Activated T-cell treated with anti-CD3 and anti-CD28 coated beads for 4 hours (primary cell): ENCODE results near the gene LYSMD3.

Experiments used
- DNase-seq: peaks from one replicate; pipeline ENCODE4 v3.0.0-alpha.2; 2020

The LYSMD3 gene

DNA sequence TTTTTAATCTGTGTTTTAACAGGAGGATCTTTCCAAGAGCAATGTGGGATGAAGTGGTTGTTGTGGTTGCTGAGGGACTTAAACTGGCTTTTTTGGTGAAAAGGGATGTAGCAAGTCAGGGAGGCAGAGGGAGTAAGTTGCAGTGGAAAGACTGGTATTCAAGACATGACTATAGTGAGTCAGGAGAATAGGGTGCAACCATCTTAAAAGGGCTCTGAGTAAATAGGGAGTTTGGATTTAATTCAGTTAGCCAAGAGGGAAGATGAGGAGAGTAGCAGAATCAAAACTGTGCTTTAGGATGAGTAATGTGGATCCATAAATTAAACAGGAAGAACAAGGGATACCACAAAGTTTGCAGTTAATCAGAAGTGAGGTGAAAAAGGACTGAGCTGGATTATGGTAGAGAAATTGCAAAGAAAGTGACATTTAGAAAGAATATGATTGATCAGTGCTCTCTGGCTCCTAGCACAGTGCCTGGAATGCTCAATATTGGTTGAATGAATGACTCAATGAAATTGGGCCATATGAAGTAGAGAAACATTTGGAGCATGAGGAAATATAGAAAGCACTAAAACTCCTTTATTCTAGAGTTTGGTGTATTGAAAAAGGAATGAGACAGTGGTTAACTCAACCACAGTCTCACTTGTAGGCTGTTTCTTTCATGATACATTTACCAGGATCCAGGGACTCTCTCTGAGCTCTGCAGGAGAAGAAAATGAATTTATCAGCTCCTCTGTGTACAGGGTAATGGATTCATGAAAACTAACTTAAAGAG is 49.6 kb downstream of the LYSMD3 start:
- no peak for DNase-seq

DNA sequence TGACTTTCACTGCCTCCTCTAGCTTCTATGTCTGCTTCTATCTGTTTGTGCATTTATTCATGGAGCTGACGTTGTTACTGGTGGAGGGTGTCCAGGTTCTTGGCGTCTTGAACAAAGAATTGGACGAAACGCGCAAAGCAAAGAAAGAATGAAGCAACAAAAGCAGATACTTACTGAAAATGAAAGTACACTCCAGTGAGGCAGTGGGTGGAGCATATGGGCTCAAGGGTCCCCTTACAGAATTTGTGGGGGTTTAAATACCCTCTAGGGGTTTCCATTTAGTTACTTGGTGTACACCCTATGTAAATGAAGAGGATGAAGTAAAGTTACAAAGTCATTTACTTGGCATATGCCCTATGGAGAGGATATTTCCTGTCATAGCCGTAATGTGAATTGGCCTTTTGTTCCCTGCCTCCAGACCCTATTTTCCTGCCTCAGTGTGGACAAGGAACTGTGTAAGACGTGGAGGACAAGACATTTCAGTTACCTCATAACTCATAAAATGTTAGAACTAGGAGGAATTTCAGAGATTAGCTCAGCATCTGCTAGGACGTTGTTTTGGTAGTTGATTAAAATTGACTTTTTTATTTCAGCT is 51.7 kb downstream of the LYSMD3 start:
- DNase-seq: no peak

DNA sequence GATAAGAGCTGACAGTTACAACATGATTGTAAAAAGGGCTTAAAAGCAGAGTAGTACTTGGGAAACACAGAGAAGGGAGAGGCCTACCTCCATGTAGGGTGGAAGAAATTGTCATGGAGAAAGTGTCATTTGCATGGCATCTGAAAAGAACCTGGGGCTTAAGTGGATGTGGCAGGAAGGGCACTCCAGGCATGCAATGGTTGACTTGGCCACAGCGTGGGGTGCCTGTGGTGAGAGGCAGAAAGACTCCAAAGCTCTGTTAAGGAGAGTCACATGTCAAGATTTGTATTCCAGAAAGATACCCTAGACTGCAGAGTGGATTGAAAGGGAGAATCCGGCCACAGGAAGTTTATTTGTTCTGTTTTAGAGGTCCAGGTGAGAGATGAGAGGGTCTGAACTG is 52.3 kb downstream of the LYSMD3 start:
- DNase-seq: no peak

DNA sequence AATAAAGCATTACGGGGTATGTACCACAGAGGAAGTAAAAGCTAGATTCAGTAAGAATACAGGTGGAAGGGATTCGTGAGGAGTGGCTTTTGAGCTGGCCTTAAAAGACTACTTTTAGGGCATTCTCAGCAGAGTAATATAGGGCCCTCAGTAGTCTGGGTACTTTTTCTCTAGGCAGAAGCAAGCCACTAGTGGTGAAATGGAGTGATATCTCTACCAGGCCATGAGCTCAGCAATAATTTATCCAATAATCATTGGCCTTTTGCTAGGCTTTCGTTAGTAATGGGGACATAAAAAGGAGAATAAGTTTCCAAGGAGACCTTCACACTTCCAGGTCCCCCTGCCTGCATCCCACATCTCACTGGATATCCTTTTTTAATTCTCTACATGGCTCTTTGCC is 53.0 kb downstream of the LYSMD3 start:
- DNase-seq: no peak

DNA sequence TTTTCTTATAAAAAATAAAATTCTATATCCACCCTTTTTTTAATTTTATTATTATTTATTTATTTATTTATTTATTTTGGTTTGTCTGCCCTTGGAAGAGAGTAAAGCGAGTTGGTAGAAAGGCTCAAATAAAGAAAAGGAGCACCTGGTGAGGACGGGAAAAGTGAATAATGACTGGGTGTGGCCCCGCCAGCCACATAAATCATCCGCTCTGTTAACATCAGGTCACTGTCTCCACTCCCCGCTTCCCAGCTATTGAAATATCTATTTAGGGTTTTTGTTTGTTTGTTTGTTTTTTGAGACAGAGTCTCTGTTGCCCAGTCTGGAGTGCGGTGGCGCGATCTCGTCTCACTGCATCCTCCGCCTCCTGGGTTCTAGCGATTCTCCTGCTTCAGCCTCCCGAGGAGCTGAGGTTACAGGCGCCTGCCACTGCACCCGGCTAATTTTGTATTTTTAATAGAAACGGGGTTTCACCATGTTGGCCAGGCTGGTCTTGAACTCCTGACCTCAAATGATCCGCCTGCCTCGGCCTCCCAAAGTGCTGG is 53.9 kb downstream of the LYSMD3 start:
- no peak for DNase-seq

DNA sequence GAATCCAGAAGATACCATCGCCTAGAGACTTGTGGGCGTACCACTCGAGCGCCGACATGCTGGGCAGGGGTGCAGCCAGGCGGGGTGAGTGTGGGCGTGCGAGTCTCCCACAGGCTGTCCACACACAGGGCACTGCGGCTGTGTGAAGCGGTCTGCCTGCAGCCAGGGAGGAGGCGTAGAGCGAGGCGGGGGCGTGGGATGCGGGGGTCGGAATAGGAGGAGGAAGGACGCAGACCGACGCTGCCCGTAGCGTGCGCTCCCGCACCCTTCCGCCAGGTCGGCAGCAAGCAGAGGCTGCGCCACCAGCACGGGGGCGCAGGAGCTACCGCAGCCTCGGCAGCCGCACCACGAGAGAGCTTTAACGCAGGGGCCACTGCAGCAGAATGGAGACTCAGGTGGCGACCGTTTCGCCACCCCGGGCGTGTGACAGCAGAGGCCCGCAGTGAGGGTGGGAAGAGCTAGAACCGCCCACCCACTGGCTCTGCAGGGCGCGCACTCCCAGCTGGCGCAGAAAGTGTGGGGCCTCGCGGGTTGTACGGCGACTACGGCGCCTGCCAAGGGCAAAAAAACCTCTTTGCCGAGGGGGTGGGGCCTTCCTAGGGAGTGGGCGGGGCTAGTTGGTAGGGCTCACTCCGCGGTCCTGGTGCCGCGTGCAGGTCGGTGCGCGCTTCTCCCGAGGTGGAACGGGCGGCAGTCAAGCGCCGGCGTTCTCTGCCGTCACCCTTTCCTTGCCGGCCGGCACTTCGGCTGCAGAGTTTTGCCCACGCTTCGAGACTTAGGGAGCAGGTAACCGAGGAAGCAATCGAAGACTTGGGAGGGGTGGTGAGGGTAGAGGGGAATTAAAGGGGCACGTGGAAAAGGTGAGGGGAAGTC is 54.9 kb downstream of the LYSMD3 start, which contains the start of the genes MBLAC2 and POLR3G:
MBLAC2 (minus strand) TSS at position 537 of the 873 bp plus-strand sequence; CDS start at position 58, 479 bp downstream.
POLR3G (plus strand) TSS at position 630 of the 873 bp plus-strand sequence. CDS start 10,704 bp downstream, outside the sequence.
- DNase-seq: peak; percentile 94

DNA sequence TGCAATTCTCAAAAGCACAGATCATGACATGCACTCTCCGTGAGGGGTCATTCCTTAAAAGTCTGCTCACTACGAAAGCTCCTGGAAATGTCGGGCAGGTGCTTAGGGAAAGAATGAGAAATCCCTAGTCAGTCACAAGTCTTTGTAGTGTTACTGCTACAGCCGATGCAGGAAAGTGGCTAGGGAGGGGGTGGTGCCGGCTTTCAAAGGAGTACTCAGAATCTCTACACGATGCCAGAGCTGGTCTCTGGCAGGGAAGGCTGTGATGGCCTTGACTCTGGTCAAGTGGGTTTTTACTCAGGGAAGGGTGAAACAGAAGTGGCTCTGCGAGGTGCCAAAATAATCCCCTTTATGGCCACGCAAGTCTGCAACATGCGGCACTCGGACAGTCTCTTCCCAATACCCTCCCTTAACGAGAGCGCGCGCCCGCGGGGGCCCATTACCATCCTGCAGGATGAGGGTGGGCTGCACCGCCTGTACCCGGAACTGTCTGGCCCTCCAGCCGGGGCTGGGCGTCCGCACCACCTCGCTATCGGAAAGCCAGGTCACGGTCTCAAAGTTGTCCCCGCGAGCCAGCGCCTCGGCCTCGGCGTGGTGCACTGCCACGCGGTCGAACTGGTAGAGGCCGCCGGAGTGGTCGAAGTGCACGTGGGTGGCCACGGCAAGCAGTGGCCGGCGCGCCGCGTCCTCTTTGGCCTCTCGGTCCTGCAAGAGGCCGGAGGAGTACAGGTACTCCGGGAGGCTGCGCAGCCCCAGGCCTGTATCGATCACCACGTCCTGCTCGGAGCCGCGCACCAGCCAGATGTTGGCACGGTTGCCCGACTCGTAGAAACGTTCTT is 55.8 kb downstream of the LYSMD3 start:
- DNase-seq: peak; percentile 1

DNA sequence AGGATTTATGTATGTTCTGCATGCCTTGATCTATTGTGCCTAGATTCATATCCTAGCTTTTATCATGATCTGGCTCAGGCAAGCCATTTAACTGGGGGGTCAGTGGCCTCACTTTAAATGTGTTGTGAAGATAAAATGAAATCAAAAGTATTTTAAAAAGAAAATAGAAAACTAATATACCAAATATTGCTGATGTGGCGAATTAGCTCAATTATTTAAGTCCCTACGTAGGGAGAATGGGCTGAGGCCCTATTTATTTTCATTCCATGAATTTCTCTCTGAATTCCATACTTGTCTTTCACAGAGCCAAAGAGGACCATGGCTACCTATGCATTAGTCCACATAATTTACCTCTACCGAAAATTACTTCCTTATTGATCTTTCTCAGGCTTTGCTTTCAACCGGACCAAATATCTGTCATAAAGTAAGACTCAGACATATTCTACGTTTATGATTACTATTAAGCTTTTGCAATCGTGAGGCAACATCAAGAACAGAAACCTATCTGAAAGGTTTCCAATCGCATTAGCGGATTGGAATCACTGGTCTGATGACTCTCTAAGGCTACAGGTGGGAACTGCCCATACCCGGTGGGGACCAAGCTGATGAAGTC is 56.5 kb downstream of the LYSMD3 start:
- no peak for DNase-seq
